CD4-positive, alpha-beta T cell (primary cell): ENCODE measurements around the gene EPDR1. TPM values are rescaled to one million over a fixed set of nuclear protein-coding genes. Genes with fewer than 3 reads are reported as not detected.

Experiments
- ATAC-seq: fragments of 200-7000 bp; cut with Tn5 transposase; one replicate; pipeline ENCODE4 v1.10.0; 2022; ENCODE audit warnings: mild to moderate bottlenecking; ENCODE audit not compliant: poor library complexity
- CTCF ChIA-PET: fragments of 350-600 bp; sonication (Branson Sonifier 250); formaldehyde crosslinking; loops from one replicate; lab custom pipeline; 2021; ENCODE audit warnings: antibody characterized with exemption, inconsistent platforms; lab: Charles Lee
- POLR2A ChIA-PET: fragments of 350-600 bp; sonication (Branson Sonifier 250); formaldehyde crosslinking; loops from one replicate; lab custom pipeline; 2021; ENCODE audit warnings: antibody characterized with exemption, inconsistent platforms; lab: Charles Lee
- DNase-seq, 14 experiments: peaks; one replicate each; pipeline ENCODE4 v3.0.0-alpha.2; 2013 to 2020; ENCODE audit warnings: mixed read lengths in 2 of 14
- H3K27ac ChIP-seq, 2 donors: one replicate each; pipeline versions ENCODE4 v1.5.1 to v1.7.0; 2013; ENCODE audit warnings: low read length in 2 of 2, low read depth in 1 of 2, mild to moderate bottlenecking in 1 of 2
- H3K27me3 ChIP-seq, 2 experiments: 1 replicate in 1 of 2; 2 replicates in 1 of 2; pipeline versions ENCODE4 v1.6.1 to v1.7.0; 2013; ENCODE audit warnings: low read length in 2 of 2, control low read depth in 1 of 2, mild to moderate bottlenecking in 1 of 2, moderate library complexity in 1 of 2; ENCODE audit not compliant: insufficient read depth in 2 of 2, control insufficient read depth in 1 of 2
- H3K36me3 ChIP-seq: one replicate; pipeline ENCODE4 v1.6.1; 2013; ENCODE audit warnings: low read length, control low read depth; ENCODE audit not compliant: insufficient read depth
- H3K4me1 ChIP-seq: one replicate; pipeline ENCODE4 v1.6.1; 2013; ENCODE audit warnings: low read length, control low read depth; ENCODE audit not compliant: insufficient read depth
- H3K4me3 ChIP-seq: one replicate; pipeline ENCODE4 v1.5.1; 2013; ENCODE audit warnings: mild to moderate bottlenecking, low read length, moderate library complexity
- H3K9me3 ChIP-seq, 2 experiments: 1 replicate in 1 of 2; 2 replicates in 1 of 2; pipeline versions ENCODE4 v1.6.1 to v1.7.0; 2013; ENCODE audit warnings: low read length in 2 of 2, mild to moderate bottlenecking in 2 of 2, control low read depth in 1 of 2, moderate library complexity in 1 of 2; ENCODE audit not compliant: control insufficient read depth in 1 of 2, insufficient read depth in 1 of 2
- H3K27ac Mint-ChIP-seq: one replicate; pipeline ENCODE4 v1.8.0; 2020; ENCODE audit warnings: mixed read lengths
- H3K27me3 Mint-ChIP-seq: one replicate; pipeline ENCODE4 v1.8.0; 2021; ENCODE audit warnings: mixed read lengths
- H3K36me3 Mint-ChIP-seq: one replicate; pipeline ENCODE4 v1.8.0; 2021; ENCODE audit warnings: low read depth, mixed read lengths
- H3K4me1 Mint-ChIP-seq: one replicate; pipeline ENCODE4 v1.8.0; 2021; ENCODE audit warnings: low read depth, mixed read lengths
- H3K4me3 Mint-ChIP-seq: one replicate; pipeline ENCODE4 v1.8.0; 2020; ENCODE audit warnings: mild to moderate bottlenecking, mixed read lengths
- H3K9me3 Mint-ChIP-seq: one replicate; pipeline ENCODE4 v1.8.0; 2020; ENCODE audit warnings: mixed read lengths
- intact Hi-C, 2 experiments: fragments of 100-400 bp; cut with DNase I in 1 of 2; cut with micrococcal nuclease in 1 of 2; formaldehyde crosslinking; loops; one replicate each; pipeline versions ENCODE4 v1.15.1 to v1.9.0; 2023 to 2025; cut with DNase I, micrococcal nuclease
- total RNA-seq, 174 experiments: library from RNA in 2 of 174; stranded (reverse) in 2 of 174; gene quantifications; one replicate each; pipeline ENCODE4 v1.2.3 and lab custom pipeline; 2021 to 2026
- TF ChIP-seq, protein P1 (sequence below): fragments of 200-600 bp; IDR thresholded peaks from one replicate; pipeline ENCODE4 v1.8.0; 2022; ENCODE audit warnings: antibody characterized with exemption, mild to moderate bottlenecking

Gene EPDR1
- total RNA-seq, 2 experiments from 2014 or later: not detected

DNA sequence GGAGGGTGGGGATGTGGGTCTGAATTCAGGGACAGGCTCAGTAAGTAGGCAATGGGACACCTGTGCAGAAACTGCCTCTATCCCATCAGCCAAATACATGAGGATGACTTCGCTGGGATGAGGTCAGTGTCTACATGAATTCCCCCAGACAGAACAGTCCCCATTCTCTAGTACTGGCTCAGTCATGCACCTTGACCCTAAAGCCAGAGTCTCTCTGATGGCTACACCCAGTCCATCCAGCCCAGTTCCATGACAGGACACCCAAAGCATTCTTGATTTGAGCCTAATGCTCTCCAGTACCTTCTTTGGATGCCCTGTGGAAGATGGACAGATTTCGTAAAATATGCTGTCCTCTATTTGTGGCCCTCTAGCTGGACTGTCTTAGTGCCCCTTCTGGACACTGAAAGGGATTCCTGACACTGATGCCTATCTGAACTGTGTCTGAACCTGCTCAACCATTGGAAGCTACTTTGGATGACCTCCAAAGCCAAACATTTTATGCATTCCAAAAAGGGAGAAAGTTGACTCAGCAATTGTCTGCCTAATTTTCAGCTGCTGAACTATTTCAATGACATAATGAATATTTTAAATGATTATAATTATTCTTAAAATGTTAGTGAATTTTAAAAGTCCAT, 18.4 kb upstream of the EPDR1 start:
- ChIA-PET POLR2A (no interaction called here), CTCF (interaction anchor here (1.0 kb wide), 1 partner anchor 11 kb away, joined by 3 read pairs; no protein-coding TSS in a partner anchor)
- Histone ChIP-seq H3K4me3 (no peak overlapping the region), H3K4me1 (no peaks in the 10 kb centered on the region), H3K27ac (no peak overlapping the region), H3K36me3 (no peaks in the 10 kb centered on the region), H3K27me3 (peaks cover 0 to 2% of the 10 kb centered on the region in 2 experiments), H3K9me3 (no peaks in the 10 kb centered on the region)
- Mint-ChIP-seq H3K9me3 (no peaks in the 10 kb centered on the region), H3K4me3 (no peak overlapping the region), H3K36me3 (no peaks in the 10 kb centered on the region), H3K4me1 (no peaks in the 10 kb centered on the region), H3K27ac (no peak overlapping the region), H3K27me3 (peaks cover 4% of the 10 kb centered on the region)
- no peak for DNase-seq
- TF ChIP-seq, protein P1, sequence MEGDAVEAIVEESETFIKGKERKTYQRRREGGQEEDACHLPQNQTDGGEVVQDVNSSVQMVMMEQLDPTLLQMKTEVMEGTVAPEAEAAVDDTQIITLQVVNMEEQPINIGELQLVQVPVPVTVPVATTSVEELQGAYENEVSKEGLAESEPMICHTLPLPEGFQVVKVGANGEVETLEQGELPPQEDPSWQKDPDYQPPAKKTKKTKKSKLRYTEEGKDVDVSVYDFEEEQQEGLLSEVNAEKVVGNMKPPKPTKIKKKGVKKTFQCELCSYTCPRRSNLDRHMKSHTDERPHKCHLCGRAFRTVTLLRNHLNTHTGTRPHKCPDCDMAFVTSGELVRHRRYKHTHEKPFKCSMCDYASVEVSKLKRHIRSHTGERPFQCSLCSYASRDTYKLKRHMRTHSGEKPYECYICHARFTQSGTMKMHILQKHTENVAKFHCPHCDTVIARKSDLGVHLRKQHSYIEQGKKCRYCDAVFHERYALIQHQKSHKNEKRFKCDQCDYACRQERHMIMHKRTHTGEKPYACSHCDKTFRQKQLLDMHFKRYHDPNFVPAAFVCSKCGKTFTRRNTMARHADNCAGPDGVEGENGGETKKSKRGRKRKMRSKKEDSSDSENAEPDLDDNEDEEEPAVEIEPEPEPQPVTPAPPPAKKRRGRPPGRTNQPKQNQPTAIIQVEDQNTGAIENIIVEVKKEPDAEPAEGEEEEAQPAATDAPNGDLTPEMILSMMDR: no peak
- intact Hi-C loops: no loop called here
- no peak for ATAC-seq

DNA sequence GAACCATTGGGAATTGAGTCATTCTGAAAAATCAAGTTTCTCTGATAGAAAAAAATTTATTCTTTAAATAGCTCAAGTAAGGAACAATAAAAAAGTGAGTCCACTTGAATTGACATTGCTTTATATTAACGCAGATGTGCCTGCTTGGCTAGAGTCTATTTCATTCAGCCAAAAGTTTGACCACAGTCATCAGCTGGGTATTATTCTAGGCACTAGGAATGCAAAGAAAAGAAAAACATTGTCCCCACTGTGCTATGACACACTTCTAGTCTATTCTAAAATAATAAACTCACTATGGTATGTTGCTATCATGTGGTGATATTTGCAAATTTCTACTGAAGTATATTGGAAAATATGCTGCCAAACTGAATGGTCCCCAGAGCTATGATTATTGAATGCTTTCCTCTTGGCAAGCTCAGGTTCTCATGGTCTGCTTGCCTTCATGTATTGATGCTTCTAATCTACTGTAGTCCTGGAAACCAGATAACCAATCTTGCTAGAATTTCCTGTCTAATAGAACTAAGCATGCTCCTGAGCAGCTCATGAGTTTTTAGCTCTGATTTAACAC, 12.1 kb upstream of the EPDR1 start:
- H3K36me3 ChIP-seq: no peaks in the 10 kb centered on the region
- ChIA-PET CTCF (no interaction called here), POLR2A (no interaction called here)
- no peaks in the 10 kb centered on the region for H3K9me3 ChIP-seq
- Mint-ChIP-seq H3K27me3 (peaks cover 18% of the 10 kb centered on the region), H3K36me3 (no peaks in the 10 kb centered on the region), H3K9me3 (no peaks in the 10 kb centered on the region), H3K4me1 (no peaks in the 10 kb centered on the region), H3K27ac (no peak overlapping the region), H3K4me3 (no peak overlapping the region)
- no peaks in the 10 kb centered on the region for H3K4me1 ChIP-seq
- H3K4me3 ChIP-seq: no peak overlapping the region
- no peak overlapping the region for H3K27ac ChIP-seq
- no peak for DNase-seq
- no peak for ATAC-seq
- intact Hi-C loops: no loop called here
- TF ChIP-seq, protein P1: no peak
- peaks cover 0 to 2% of the 10 kb centered on the region in 2 experiments for H3K27me3 ChIP-seq

DNA sequence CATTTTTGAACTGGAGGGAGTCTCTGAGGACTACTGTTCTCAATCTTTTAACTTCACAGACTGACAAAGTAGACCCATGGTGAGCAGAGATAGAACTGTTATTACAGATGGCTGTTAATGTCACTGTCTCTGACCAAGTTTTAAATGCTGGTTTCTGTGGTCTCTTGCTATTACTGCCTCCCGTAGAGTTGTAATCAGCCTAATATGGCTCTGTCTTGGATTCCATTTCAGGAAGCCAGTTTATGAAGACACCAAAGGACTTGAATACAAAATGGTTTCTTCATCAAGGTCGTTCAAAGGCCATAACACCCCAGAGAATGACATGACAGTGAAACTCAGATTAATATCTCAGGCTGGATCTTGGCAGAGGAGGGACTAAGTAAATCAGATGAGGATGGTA, 7.7 kb upstream of the EPDR1 start:
- TF ChIP-seq, protein P1: no peak
- peaks cover 8 to 23% of the 10 kb centered on the region in 2 experiments for H3K27me3 ChIP-seq
- ATAC-seq (no peak), DNase-seq (no peak)
- Mint-ChIP-seq H3K9me3 (no peaks in the 10 kb centered on the region), H3K4me1 (peaks cover 13% of the 10 kb centered on the region), H3K27me3 (peaks cover 56% of the 10 kb centered on the region), H3K36me3 (no peaks in the 10 kb centered on the region), H3K4me3 (no peak overlapping the region), H3K27ac (no peak overlapping the region)
- no peaks in the 10 kb centered on the region for H3K36me3 ChIP-seq
- POLR2A ChIA-PET: no interaction called here
- H3K4me3 ChIP-seq: no peak overlapping the region
- H3K27ac ChIP-seq: no peak overlapping the region
- CTCF ChIA-PET: interaction anchor here (1.3 kb wide), 1 partner anchor 12 kb away, joined by 3 read pairs; no protein-coding TSS in a partner anchor
- peaks cover 0 to 8% of the 10 kb centered on the region in 2 experiments for H3K9me3 ChIP-seq
- intact Hi-C loops: no loop called here
- H3K4me1 ChIP-seq: peaks cover 9% of the 10 kb centered on the region
